Uterus (tissue), 4 donors: Measurements from ENCODE around the gene COQ7. TPM values are rescaled to one million over a fixed set of nuclear protein-coding genes. Genes with fewer than 3 reads are reported as not detected.
A peak's percentile ranks its signal among the peaks of the same experiment; 100 is the strongest.

Experiments used
- DNase-seq, 2 donors: peaks; one replicate each; pipeline ENCODE4 v3.0.0-alpha.2; 2019 to 2020
- H3K27ac ChIP-seq, 2 donors: fragments of 200-600 bp; sonication (generic); 1 replicate in 1 of 2; 2 replicates in 1 of 2; pipeline ENCODE4 v1.5.1; 2016 to 2018
- H3K27me3 ChIP-seq, 2 donors: fragments of 200-600 bp; sonication (generic); one replicate each; pipeline ENCODE4 v1.5.1; 2018 to 2019; ENCODE audit warnings: control low read depth in 1 of 2
- H3K36me3 ChIP-seq, 2 donors: fragments of 200-600 bp; sonication (generic); one replicate each; pipeline ENCODE4 v1.5.1; 2019; ENCODE audit warnings: control low read depth in 1 of 2
- H3K4me1 ChIP-seq, 2 donors: fragments of 200-600 bp; sonication (generic); one replicate each; pipeline ENCODE4 v1.5.1; 2018 to 2019; ENCODE audit warnings: control low read depth in 1 of 2
- H3K4me3 ChIP-seq, 2 donors: fragments of 200-600 bp; sonication (generic); 1 replicate in 1 of 2; 2 replicates in 1 of 2; pipeline ENCODE4 v1.5.1; 2018 to 2019; ENCODE audit warnings: mild to moderate bottlenecking in 1 of 2
- H3K9me3 ChIP-seq, 2 donors: fragments of 200-600 bp; sonication (generic); one replicate each; pipeline ENCODE4 v1.5.1; 2019; ENCODE audit warnings: control low read depth in 1 of 2
- CTCF ChIP-seq, 4 experiments: fragments of 200-600 bp in 2 of 4; fragments of 450-650 bp in 2 of 4; sonication (generic) in 2 of 4; IDR thresholded peaks; one replicate each; pipeline ENCODE4 v1.5.1; 2016 to 2019; ENCODE audit warnings: antibody characterized with exemption in 4 of 4, mild to moderate bottlenecking in 2 of 4, moderate library complexity in 1 of 4
- POLR2A ChIP-seq, 2 donors: fragments of 450-650 bp; IDR thresholded peaks; one replicate each; pipeline ENCODE4 v1.6.1; 2016; ENCODE audit warnings: antibody characterized with exemption in 2 of 2, mild to moderate bottlenecking in 1 of 2, moderate library complexity in 1 of 2
- intact Hi-C: fragments of 100-400 bp; cut with DNase I; formaldehyde crosslinking; loops from one replicate; pipeline ENCODE4 v1.15.1; 2023; ENCODE audit warnings: low total_unique reads
- total RNA-seq, 4 donors: library from RNA; depleted of rRNA in 3 of 4; stranded (reverse); fragments of >200 nt in 3 of 4; gene quantifications; one replicate each; pipeline versions ENCODE4 v1.1.0 to v1.2.4, GENCODE V29; 2014 to 2023
- donor health status: DM: yes; HTN: yes; CAD: no.

The COQ7 gene
- total RNA-seq, 4 donors from 2014 or later: 9.7 to 40.2 (median 27.3) TPM

- intact Hi-C loops: no loop called here
- H3K27ac ChIP-seq: no peak overlapping the region
- no peaks in the 10 kb centered on the region for H3K4me1 ChIP-seq
- TF ChIP-seq POLR2A (IDR thresholded peaks at IDR 0.05) (no peak), CTCF (IDR thresholded peaks at IDR 0.05) (no peak)
- H3K4me3 ChIP-seq: no peak overlapping the region
- no peaks in the 10 kb centered on the region for H3K36me3 ChIP-seq
- H3K9me3 ChIP-seq: no peaks in the 10 kb centered on the region
- H3K27me3 ChIP-seq: no peaks in the 10 kb centered on the region
- DNase-seq: no peak
These were observed 23.5 kb downstream of the COQ7 start for GRCh38 chr16:19090916-19091315.

GRCh38 chr16:19092653-19093410, 25.4 kb downstream of the COQ7 start:
- H3K9me3 ChIP-seq: no peaks in the 10 kb centered on the region
- no peaks in the 10 kb centered on the region for H3K27me3 ChIP-seq
- H3K4me1 ChIP-seq: no peaks in the 10 kb centered on the region
- TF ChIP-seq CTCF (IDR thresholded peaks at IDR 0.05): no peak
- TF ChIP-seq POLR2A (IDR thresholded peaks at IDR 0.05): no peak
- H3K4me3 ChIP-seq: no peak overlapping the region
- intact Hi-C loops: no loop called here
- H3K27ac ChIP-seq: no peak overlapping the region
- no peak for DNase-seq
- H3K36me3 ChIP-seq: no peaks in the 10 kb centered on the region

GRCh38 chr16:19093631-19094541, 26.5 kb downstream of the COQ7 start:
- no peak overlapping the region for H3K4me3 ChIP-seq
- H3K4me1 ChIP-seq: no peaks in the 10 kb centered on the region
- TF ChIP-seq CTCF (IDR thresholded peaks at IDR 0.05): no peak
- TF ChIP-seq POLR2A (IDR thresholded peaks at IDR 0.05): no peak
- DNase-seq: no peak
- intact Hi-C loops: no loop called here
- no peaks in the 10 kb centered on the region for H3K36me3 ChIP-seq
- H3K9me3 ChIP-seq: no peaks in the 10 kb centered on the region
- H3K27ac ChIP-seq: no peak overlapping the region
- H3K27me3 ChIP-seq: no peaks in the 10 kb centered on the region

GRCh38 chr16:19094542-19095365, 27.3 kb downstream of the COQ7 start:
- H3K4me3 ChIP-seq: no peak overlapping the region
- no peaks in the 10 kb centered on the region for H3K4me1 ChIP-seq
- no peaks in the 10 kb centered on the region for H3K36me3 ChIP-seq
- no peaks in the 10 kb centered on the region for H3K27me3 ChIP-seq
- no peak for DNase-seq
- H3K27ac ChIP-seq: no peak overlapping the region
- intact Hi-C loops: no loop called here
- TF ChIP-seq POLR2A (IDR thresholded peaks at IDR 0.05) (no peak), CTCF (IDR thresholded peaks at IDR 0.05) (peak in 1 of 4 experiments; percentile 4)
- no peaks in the 10 kb centered on the region for H3K9me3 ChIP-seq
